C4-2B (cell line): ENCODE results near the gene HNRNPDL.
"Not testable (repeated sequence)": the region's sequence is repeated elsewhere in the genome, so short reads cannot be mapped to it uniquely, and the experiment has no call there.

Experiments
- CTCF ChIP-seq: fragments of 450-650 bp; conservative IDR thresholded peaks from 2 replicates; pipeline ENCODE4 v1.5.1; 2017; ENCODE audit warnings: mild to moderate bottlenecking
- ZFX ChIP-seq: fragments of 450-650 bp; IDR thresholded peaks from 2 replicates; pipeline ENCODE4 v1.6.1; 2017

GRCh38 chr4:82386312-82386711 is 44.0 kb downstream of the HNRNPDL start:
- not testable (repeated sequence) for TF ChIP-seq CTCF, ZFX
